Measurements from ENCODE around the gene DNAJC7.
"Not testable (repeated sequence)": the region's sequence is repeated elsewhere in the genome, so short reads cannot be mapped to it uniquely, and the experiment has no call there.

The DNAJC7 gene

DNA sequence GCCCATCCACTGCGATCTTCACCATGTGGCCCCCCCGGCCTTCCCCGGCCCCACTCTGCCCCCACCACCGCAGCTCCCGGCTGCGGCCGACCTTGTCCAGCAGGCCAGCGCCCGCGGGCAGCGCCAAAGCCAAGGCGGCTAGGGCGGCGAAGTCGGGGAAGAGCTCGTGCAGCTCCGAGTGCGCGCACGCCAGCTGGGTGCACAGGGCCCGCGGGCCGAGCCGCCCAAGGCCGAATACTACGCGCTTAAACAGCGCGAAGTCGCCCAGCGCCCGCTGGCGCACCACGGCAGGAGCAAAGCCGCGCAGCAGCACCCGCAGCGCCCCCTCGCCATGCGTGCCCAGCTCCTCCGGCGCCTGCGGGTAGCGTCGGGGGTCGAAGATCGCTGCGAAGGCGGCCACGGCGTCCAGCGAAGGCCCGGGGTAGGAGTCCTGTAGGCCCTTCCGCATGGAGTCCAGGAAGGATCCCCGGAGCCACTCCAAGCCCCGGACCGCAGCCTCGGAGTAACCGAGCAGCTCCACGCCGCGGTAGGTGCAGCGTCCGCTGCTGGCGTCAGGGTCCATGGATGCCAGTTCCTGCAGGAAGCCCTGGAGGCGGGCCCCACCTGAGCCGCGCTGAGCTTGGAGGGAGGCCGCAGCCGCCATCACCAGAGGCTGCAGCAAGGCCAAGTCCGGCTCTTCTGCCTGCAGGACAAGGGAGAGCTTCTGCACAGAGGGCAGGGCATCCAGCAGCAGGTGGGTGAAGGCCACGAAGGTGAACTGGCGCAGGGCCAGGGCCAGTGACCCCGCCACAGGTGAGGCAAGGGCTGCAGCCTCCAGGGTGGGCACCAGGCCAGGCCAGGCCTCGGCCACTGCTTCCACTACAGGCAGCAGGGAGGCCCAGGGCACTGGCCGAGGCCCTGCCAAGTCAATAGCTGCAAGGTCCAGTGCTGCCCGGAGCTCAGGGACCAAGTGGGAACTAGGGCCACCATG is 22.8 kb upstream of the DNAJC7 start:
- DNase-seq, result no peak

DNA sequence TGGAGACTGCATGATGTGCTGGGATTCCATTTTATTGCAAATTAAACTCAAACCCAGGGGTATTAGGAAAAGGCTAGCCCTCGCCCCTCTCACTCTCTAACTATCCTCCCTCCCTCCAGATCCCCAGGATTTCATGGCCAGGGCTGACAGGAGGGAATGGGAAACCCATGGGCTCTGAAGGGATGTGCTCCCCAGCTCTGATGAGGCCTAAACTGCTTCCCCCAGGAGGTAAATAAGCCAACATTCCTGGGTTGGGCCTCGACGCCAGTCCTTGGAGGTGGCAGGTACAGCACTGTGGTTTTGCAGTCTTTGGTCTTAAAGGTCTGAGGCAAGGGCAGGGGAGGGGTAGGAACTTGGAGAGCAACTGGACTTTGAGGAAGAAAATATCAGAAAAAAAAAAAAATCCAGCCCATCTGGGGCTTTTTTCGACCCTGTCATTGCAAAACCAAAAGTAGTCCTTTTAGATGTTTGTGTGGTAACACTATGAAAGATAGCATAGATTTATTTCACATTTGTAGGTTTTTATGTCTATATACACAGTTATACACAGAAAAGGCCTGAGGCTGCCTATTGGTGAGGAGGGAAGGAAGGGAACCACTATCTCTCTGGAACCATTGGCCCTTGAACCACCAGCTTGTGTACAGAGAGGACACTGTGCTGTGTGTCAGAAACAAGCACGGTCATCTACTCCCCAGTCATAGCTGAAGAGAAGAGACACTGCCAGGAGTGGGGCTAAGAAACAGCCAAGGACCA is 21.2 kb upstream of the DNAJC7 start:
- no peak for DNase-seq

DNA sequence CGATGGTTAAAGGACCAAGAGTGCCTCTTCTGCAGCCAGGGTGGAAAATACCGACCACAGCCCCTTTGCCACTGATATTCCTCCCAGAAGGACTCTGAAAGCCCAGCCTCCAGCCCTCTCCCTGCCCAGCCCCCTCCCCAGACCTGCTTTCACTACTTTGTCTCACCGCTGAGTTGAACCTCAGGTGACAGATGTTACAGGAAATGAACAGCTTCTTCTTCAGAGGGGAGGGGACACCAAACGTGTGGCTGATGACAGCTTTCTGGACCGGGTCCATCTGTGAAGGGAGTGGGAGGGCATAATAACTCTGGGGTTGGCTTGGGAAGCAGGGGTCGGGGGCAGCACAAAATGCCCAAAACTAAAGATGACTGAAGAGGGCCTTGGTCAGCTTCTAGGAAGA is 16.8 kb upstream of the DNAJC7 start:
- DNase-seq, result no peak

DNA sequence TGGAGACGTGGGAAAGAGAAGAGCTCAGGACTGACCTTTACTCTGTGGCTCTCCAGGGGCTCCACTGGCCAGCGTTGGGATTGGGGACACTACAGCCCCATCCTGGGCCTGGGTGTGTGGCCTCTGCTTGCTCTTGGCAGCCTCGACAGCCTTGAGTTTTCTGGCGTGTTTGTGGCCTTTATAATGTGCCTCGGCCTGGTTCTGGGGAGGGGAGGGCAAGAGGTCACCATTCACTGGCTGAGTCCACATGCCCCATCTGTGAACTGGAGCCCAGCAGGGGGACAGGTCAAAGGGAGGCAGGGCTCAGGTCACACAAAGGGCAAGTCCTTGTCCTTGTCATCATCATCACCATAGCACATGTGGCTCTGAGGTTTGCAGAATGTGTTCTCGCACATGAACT is 14.3 kb upstream of the DNAJC7 start:
- DNase-seq, result no peak

DNA sequence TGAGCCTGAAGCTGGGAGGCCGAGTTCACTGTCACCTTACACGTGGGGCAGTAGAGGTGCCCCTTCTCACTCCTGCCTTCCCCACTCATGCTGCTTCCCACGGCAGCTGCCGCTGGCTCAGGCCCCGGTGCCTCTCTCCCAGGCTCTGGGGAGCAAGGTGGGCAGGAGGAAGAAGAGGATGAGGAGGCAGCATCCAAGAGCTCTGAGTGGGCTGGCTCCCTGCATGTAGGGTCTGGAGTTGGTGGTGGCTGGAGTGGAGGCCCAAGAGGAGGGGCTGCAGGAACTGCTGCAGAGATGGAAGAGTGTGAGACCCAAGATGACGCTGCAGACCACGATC is 11.5 kb upstream of the DNAJC7 start:
- no peak for DNase-seq

DNA sequence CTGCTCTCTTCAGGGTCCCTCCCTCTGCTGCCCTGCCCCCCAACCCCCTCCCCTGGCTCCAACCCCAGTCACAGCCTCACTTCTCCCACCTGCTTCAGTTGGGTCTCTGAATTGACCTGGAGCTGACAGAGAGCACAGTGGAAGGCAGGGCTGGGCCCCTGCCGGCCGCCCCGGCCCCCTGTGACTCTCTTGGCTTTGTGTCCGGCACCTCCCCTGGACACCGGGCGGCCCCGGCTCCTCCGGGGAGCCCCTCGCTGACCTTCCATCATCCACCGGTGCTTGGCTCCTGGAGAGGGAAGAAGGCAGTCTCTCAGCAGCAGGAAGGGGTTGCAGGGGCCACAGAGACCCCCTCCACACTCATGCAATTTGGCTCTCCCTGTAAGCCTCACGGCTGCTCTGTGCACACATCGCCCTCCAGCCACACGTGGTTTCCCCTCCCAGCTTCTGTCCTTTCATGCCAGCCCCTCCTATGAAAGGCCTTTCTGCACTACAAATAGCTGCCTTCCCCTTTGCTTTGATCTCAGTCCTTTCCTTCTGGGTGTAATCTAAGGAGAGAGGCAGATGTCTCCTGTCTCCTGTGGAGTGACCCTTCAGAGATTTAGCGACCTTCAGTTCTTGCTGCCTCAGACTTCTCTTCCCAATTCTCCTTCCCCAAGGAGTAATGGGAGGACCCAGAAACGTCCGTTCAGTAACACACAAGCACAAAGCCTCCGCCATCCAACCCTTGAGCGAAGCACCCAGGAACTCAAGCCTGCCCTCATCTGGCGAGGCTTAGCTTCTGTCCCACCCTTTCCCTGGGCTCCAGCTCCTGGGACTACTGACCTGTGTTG is 10.9 kb upstream of the DNAJC7 start:
- DNase-seq, result no peak

DNA sequence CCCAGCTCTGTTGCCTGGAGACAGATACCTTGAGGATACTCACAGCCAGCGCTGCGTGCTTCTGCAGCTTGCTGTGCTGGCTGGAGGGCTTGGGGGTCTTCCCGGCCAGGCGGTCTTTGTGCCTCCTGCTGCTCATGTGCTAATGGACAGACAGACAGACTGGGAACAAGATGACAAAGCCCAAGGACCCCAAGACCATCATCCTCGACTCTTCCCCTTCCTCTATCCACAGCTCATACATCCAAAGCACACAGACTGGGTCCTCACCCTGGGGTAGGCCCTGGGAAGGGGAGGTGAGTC is 10.3 kb upstream of the DNAJC7 start:
- no peak for DNase-seq

DNA sequence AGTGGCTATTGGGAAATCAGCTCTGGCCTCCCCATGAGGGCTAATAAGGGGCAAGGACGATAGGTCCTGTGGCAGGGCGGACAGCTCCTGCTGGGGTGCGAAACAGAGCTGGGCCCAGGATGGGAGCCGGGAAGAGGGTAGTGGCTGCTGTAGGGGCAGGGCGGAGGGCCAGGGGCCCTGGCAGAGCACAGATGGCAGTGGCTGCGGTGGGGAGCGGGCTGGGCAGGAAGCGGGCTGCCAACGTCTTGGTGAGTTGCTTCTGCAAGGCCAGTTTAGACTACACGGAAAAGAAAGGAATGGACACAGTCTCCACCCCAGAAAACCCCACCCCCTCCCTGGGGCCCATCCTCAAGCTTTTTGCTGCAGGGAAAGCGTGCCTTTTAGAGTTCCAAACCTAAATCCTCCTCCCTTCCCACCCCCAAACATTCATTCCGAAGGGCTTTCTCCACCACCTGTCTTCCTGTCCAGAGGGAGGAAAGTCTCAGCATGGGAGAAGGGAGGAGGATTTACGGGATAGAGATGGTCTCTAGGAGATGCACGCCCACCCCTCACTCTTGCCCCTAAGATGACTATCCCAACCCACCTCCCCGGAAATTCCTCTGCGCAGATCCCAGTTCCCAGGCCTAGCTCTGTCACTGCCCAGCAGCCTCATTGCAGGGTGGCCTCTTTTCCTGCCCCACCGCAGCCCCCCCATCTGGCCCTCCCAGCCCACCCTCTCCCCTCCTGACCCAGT is 9.8 kb upstream of the DNAJC7 start:
- DNase-seq, result no peak

DNA sequence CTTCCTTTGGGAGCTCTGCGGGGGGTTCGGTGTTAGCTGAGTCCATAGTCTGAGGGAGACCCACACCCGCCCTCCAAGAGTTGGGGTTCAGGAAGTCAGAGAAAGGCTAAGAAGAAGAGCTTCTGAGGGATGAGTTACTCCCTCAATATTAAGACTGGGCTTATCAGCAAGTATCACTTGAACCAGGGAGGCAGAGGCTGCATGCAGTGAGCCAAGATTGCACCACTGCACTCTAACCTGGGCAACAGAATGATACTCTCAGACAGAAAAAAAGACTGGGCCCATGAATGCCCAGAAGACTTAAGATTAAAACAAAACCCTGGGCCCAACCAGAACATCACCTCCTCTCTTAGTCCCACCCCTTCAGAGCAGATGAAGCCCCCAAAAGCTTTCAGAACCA is 8.7 kb upstream of the DNAJC7 start:
- DNase-seq, result no peak

DNA sequence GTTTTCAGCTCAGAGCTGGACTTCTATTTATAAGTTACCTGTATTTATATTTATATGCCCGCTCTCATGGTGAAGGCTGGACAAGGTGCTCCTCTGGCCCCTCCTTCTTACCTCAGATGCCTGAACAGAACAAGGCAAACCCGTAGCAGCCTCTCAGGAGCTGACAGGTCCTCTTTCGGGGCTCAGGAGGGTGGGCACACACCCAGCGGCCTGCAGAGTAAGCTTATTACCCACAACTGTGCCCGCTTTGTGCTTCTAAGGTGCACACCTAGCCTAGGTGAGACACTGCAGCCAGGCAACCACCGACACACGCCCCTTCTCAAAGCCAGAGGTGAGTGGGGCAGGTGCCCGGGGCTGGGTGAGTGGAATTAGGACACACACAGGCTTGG is 7.9 kb upstream of the DNAJC7 start:
- no peak for DNase-seq

DNA sequence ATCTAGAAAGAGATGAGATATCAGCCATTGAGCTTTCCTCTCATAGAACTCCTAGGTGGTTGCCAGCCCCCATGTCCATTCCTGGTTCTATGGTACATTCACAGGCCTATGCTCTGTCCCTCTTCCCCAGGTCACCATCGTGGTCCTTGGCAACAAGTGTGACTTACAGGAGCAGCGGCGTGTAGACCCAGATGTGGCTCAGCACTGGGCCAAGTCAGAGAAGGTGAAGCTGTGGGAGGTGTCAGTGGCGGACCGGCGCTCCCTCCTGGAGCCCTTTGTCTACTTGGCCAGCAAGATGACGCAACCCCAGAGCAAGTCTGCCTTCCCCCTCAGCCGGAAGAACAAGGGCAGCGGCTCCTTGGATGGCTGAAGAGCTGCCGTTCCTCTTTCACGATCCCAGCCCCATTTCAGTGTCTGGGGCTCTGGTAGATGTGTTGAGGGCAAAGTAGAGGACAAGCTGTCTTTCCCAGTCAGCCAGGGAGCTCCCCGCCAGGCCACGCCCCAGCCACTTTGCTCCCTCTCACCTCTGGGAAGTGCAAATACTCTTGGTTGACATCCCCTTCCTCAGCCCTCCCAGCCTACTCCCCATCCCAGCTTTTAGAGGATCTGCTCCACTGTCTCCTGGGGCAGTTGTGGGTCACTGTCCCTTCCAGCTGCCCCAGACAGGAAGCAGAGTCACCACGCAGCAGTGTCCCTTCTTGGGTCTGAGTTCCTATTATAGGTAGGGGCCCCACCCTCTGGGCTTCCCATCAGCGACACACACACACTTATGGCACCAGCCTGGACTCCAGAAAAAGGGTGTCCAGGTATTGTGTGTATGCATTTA is 6.5 kb upstream of the DNAJC7 start:
- no peak for DNase-seq

DNA sequence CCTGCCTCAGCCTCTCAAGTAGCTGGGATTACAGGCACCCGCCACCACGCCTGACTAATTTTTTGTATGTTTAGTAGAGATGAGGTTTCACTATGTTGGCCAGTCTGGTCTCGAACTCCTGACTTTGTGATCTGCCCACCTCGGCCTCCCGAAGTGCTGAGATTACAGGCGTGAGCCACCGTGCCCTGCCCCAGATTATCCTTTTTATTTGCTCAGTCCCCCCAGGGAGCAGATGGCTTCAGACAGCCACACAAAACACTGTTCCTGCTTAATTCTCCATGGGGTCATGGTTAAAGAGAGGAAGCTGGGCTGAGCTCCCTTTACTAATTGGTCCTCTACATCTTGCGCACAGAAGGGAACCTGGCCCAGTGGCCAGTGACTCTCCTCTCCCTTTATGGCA is 3.6 kb upstream of the DNAJC7 start:
- not testable (repeated sequence) for DNase-seq

DNA sequence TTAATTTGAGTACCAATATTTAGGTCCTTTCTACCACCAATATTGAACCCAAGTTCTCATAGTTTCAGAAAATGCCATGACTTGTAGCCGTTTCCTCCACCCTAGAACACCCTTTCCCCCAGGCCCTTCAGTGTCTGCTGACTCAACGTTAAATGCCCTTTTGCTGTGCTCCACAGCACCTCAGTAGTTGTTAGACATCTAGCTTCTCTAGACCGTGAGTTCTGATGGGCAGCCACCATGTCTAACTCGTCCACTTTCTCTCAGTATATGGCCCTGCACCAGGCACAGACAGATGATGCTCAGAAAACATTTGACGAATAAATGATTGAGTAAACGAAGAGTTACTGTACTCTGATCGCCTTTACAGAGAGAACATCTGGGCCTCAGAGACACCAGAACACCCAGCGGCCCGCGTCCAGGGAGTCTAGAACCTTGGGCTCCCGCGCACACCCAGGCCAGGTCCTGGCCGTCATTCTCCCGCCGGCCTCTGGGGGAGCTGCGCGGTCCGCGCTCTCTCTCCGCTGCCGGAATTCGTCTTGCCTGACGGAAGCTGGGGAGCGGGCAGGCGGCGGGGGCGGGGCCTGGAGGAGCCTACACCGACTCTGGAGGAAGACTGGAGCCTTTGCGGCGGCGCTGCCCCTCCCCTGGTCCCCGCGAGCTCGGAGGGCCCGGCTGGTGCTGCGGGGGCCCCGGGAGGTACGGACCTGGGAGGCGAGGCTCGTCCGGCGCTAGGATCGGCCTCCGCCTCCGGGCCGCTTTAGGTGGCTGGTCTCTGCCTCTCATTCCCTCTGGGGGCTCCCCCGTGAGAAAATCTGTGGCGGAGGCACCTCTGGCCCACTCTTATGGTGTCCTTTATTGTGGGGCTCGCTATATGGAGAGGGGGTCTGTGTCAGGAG is 2.5 kb upstream of the DNAJC7 start, which contains the start of gene NKIRAS2:
Gene NKIRAS2 (plus strand): TSS at position 582 of the 896 bp plus-strand sequence. CDS start 1,488 bp downstream, outside the sequence.
- peak; percentile 95 for DNase-seq

DNA sequence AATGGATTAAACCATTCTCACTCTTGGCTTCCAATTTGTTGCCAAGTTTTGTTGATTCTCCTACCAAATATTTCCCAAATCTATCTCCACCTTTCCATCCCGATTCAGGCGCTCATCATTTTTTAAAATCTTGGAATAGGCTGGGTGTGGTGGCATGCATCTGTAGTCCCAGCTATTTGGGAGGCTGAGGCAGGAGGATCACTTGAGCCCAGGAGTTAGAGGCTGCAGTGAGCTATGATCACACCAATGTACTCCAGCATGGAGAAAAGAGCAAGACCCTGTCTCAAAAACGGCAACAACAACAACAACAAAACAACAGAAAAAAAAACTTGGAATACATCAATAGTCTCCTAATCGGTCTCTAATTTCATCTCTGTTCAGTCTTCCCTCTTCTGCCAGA is 1.7 kb upstream of the DNAJC7 start:
- no peak for DNase-seq

DNA sequence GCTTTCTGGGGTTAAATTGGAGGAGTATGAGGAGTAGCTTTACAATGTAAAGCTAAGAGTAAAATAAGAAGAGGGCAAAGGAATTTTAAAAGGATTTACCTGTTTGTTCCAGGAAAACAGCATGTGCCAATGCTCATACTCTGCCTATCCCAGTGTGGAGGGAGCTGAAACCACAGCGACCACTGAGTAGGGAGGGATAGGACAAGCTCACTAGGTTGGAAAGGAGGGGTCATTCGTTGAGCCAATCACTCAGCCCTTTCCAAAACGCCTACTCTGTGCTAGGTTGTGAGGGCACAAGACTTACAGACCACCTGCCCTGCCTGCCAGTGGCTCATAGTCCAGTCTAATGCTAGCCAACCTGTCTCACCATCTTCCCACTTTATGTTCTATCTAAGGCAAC is 1.1 kb upstream of the DNAJC7 start:
- no peak for DNase-seq

DNA sequence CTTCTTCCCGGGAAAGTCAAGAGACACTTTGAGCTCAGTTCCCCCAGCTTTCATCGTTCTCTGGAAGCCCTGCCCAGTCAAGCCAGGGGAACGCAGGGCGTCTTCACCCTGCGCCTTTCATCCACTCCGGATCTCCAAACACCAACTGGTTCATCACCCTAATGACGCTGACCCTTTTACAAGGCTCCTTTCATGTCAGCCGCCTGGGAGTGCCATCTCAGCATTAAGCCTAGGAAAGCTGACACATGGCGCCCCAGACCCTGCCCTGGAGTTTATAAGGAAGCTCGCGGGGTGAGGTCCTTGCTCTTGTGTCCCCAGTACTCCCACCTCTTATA is 594 bp upstream of the DNAJC7 start:
- peak; percentile 41 for DNase-seq

DNA sequence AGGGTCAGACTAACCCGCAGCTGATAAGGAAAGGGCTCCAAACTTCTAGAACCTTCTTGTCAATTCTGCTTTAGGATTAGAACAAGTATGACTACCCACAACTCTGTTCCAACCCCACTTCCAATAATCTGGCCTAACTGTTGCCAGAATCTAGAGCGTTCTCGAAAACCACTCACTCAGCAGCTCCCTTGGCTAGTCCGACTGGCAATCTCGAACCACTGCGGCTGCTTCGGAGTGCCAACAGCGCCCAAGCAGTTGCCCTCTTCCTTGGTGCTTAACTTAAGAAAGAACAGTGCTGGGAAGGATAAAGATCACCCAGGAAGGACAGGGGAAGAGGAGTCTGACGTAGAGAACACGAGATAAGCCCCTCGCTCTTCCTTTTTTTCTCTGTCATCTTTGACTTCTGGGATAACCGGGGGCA is 818 bp downstream of the DNAJC7 start:
- DNase-seq, result no peak

DNA sequence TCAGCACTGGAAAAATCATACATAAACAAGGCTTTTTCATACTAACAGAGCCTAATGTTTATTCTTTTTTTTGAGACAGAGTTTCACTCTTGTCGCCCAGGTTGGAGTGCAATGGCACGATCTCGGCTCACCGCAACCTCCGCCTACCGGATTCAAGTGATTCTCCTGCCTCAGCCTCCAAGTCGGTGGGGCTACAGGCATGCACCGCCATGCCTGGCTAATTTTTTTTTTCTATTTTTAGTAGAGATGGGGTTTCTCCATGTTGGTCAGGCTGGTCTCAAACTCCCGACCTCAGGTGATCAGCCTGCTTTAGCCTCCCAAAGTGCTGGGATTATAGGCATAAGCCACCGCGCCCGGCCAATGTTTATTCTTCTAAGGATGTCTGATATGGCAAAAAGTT is 3.5 kb downstream of the DNAJC7 start:
- not testable (repeated sequence) for DNase-seq

DNA sequence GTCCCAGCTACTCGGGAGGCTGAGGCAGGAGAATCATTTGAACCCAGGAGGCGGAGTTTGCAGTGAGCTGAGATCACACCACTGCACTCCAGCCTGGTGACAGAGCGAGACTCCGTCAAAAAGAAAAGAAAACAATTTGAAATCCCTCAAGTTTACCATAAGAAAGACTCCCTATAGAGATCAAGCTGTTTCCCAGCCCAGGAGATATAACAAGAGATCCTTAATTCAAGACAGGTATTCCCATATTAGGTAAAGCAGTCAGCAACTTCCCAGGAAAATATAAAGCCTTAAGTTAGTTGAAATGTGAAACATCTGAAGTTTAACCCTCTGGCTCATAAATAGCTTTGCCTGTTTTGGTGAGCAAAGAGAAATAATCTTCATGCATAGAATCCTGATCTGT is 4.9 kb downstream of the DNAJC7 start:
- not testable (repeated sequence) for DNase-seq

DNA sequence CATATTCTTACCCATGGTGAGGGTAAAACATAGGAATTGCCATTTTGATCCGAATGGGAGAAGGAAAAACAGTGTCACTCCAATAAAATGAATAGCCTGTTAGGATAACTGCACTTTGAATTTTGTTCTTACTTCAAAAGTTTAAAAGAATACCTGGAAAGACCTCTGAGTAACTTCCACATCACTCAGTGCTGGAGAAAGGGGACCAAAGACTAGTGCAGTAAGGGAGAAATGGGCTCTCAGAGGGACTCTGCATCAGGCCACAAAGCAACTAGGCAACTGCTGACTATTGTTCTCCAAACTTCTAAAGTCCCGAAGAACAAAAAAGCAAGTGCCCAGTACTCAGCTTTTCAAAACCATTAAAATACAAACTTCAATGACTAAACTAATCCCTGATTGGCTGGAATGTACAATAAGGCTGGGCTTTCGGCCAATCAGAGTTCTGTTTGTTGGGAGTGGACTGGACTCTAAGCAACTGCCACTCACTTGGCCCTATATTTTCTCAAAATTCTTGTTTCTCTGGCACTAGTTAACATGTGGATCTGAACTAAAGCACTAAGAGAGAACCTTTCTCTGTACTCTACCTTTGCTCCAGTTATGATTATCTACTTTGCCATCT is 6.2 kb downstream of the DNAJC7 start:
- peak; percentile 17 for DNase-seq
